Liver (tissue), 9 donors: ENCODE results near the gene EYA4. TPM values are rescaled to one million over a fixed set of nuclear protein-coding genes. Genes with fewer than 3 reads are reported as not detected.

ENCODE experiments used
- DNase-seq: peaks from one replicate; pipeline ENCODE4 v3.0.0-alpha.2; 2017; ENCODE audit warnings: low spot score
- H3K27ac ChIP-seq, 2 donors: one replicate each; pipeline ENCODE4 v1.7.0; 2013; ENCODE audit warnings: inconsistent platforms in 2 of 2, low read length in 2 of 2, control low read depth in 1 of 2, low read depth in 1 of 2, mild to moderate bottlenecking in 1 of 2
- H3K27me3 ChIP-seq, 4 donors: one replicate each; pipeline versions ENCODE4 v1.6.1 to v1.7.0; 2013; ENCODE audit warnings: low read length in 3 of 4, inconsistent platforms in 1 of 4, mild to moderate bottlenecking in 1 of 4, moderate library complexity in 1 of 4; ENCODE audit not compliant: control insufficient read depth in 4 of 4, insufficient read depth in 4 of 4
- H3K36me3 ChIP-seq, 4 donors: one replicate each; pipeline versions ENCODE4 v1.6.1 to v1.7.0; 2013; ENCODE audit warnings: low read length in 3 of 4, mild to moderate bottlenecking in 3 of 4, low read depth in 1 of 4, moderate library complexity in 1 of 4; ENCODE audit not compliant: control insufficient read depth in 4 of 4, insufficient read depth in 3 of 4
- H3K4me1 ChIP-seq, 4 donors: one replicate each; pipeline versions ENCODE4 v1.6.1 to v1.7.0; 2013; ENCODE audit warnings: low read length in 3 of 4, mild to moderate bottlenecking in 3 of 4, moderate library complexity in 1 of 4; ENCODE audit not compliant: control insufficient read depth in 4 of 4, insufficient read depth in 4 of 4
- H3K4me3 ChIP-seq, 3 donors: one replicate each; pipeline versions ENCODE4 v1.6.1 to v1.7.0; 2013; ENCODE audit warnings: low read length in 3 of 3, control low read depth in 1 of 3, low read depth in 1 of 3, mild to moderate bottlenecking in 1 of 3
- H3K9ac ChIP-seq, 2 donors: one replicate each; pipeline ENCODE4 v1.7.0; 2013; ENCODE audit warnings: low read length in 2 of 2, mild to moderate bottlenecking in 2 of 2, moderate library complexity in 2 of 2, control low read depth in 1 of 2, low read depth in 1 of 2
- H3K9me3 ChIP-seq, 4 donors: one replicate each; pipeline versions ENCODE4 v1.6.1 to v1.7.0; 2013; ENCODE audit warnings: low read length in 3 of 4; ENCODE audit not compliant: control insufficient read depth in 4 of 4
- CTCF ChIP-seq: fragments of 150-350 bp; IDR thresholded peaks from 2 replicates; pipeline ENCODE4 v1.5.1; 2017; ENCODE audit warnings: improper control_type of control experiment, low read depth, low read length; ENCODE audit not compliant: missing input control
- EGR1 ChIP-seq, 2 donors: IDR thresholded peaks; 2 replicates each; pipeline ENCODE4 v1.6.1; 2016 to 2018; ENCODE audit warnings: antibody characterized with exemption in 2 of 2, low read depth in 2 of 2
- FOXA1 ChIP-seq: IDR thresholded peaks from 2 replicates; pipeline ENCODE4 v1.6.1; 2016; ENCODE audit warnings: antibody characterized with exemption
- GABPA ChIP-seq, 2 donors: IDR thresholded peaks in 1 of 2; conservative IDR thresholded peaks in 1 of 2; 2 replicates each; pipeline ENCODE4 v1.6.1; 2016; ENCODE audit warnings: antibody characterized with exemption in 2 of 2, mild to moderate bottlenecking in 1 of 2, moderate library complexity in 1 of 2
- HNF4A ChIP-seq, 2 donors: conservative IDR thresholded peaks; 2 replicates each; pipeline ENCODE4 v1.6.1; 2016; ENCODE audit warnings: antibody characterized with exemption in 2 of 2, mild to moderate bottlenecking in 2 of 2
- HNF4G ChIP-seq: IDR thresholded peaks from 2 replicates; pipeline ENCODE4 v1.6.1; 2016; ENCODE audit warnings: antibody characterized with exemption
- JUND ChIP-seq, 2 donors: IDR thresholded peaks; 2 replicates each; pipeline ENCODE4 v1.6.1; 2016; ENCODE audit warnings: antibody characterized with exemption in 2 of 2
- RAD21 ChIP-seq, 2 donors: IDR thresholded peaks; 2 replicates each; pipeline ENCODE4 v1.6.1; 2016; ENCODE audit warnings: antibody characterized with exemption in 2 of 2, mild to moderate bottlenecking in 2 of 2
- REST ChIP-seq: IDR thresholded peaks from 2 replicates; pipeline ENCODE4 v1.6.1; 2016; ENCODE audit warnings: antibody characterized with exemption, mild to moderate bottlenecking
- RXRA ChIP-seq, 2 donors: IDR thresholded peaks; 2 replicates each; pipeline ENCODE4 v1.6.1; 2017 to 2018; ENCODE audit warnings: antibody characterized with exemption in 2 of 2, mild to moderate bottlenecking in 1 of 2
- TAF1 ChIP-seq: conservative IDR thresholded peaks from 2 replicates; pipeline ENCODE4 v1.6.1; 2016; ENCODE audit warnings: antibody characterized with exemption, mild to moderate bottlenecking
- ZBTB33 ChIP-seq: IDR thresholded peaks from 2 replicates; pipeline ENCODE4 v1.6.1; 2016; ENCODE audit warnings: antibody characterized with exemption
- WGBS: extraction: QIAGEN DNeasy Blood & Tissue Kit; methylation state at CpG from one replicate; pipeline ENCODE4 v1.1.7; 2013; 5-methylcytosine and 5-hydroxymethylcytosine counted together
- polyA plus RNA-seq, 2 donors: library from polyadenylated mRNA; stranded (reverse) in 1 of 2; unstranded in 1 of 2; fragments of 200-250 nt in 1 of 2; fragments of >200 nt in 1 of 2; fragmentation: Nextera tagmentation in 1 of 2; extraction: Ambion mirVana in 1 of 2; gene quantifications; one replicate each; pipeline versions ENCODE4 v1.2.1 to v1.2.3, GENCODE V29; 2013 to 2015
- total RNA-seq, 2 donors: library from RNA; depleted of rRNA; stranded (reverse); fragments of >200 nt; gene quantifications; one replicate each; pipeline ENCODE4 v1.2.3, GENCODE V29; 2014
- TF ChIP-seq, protein P1 (sequence below): IDR thresholded peaks from 2 replicates; pipeline ENCODE4 v1.6.1; 2016; ENCODE audit warnings: antibody characterized with exemption
- donor health status: healthy.
- donor health status: healthy.
- donor health status: healthy.
- donor health status: healthy.
- donor health status: healthy.

EYA4 gene
- total and polyA plus RNA-seq, 4 donors = 0.05 to 0.50 TPM; not detected in 2

DNA sequence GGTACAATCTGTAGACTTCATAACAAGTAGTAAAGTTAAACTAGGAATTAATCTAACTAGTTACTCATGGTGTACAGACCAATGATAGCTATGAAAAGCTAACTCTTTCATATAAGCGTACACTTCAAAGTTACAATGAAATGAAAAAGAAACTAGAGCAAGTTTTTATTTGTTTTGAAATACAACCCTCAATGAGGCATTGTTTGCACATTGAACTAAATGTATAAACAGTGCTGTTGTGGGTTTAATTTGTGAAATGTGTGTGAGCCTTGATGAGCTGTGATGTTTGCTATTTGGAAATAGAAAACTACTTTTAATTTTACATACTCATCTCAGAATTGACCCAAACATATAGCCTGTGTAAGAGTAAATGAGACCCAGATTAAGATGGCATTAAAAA, 11.1 kb upstream of the EYA4 start:
- Histone ChIP-seq H3K27ac (no peak overlapping the region), H3K9me3 (peaks cover 0 to 2% (median 0%) of the 10 kb centered on the region in 4 donors), H3K27me3 (no peaks in the 10 kb centered on the region), H3K9ac (no peak overlapping the region), H3K36me3 (no peaks in the 10 kb centered on the region), H3K4me1 (peaks cover 0 to 8% (median under 1%) of the 10 kb centered on the region in 4 donors), H3K4me3 (no peak overlapping the region)
- DNase-seq = no peak
- TF ChIP-seq RXRA (IDR thresholded peaks at IDR 0.05) = no peak
- TF ChIP-seq, protein P1, sequence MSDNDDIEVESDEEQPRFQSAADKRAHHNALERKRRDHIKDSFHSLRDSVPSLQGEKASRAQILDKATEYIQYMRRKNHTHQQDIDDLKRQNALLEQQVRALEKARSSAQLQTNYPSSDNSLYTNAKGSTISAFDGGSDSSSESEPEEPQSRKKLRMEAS = no peak
- TF ChIP-seq ZBTB33 = no peak
- no peak for TF ChIP-seq HNF4G
- TF ChIP-seq RAD21 (IDR thresholded peaks at IDR 0.05) = no peak
- no peak for TF ChIP-seq HNF4A (conservative IDR thresholded peaks at IDR 0.05)
- no peak for TF ChIP-seq EGR1 (IDR thresholded peaks at IDR 0.05; ENCODE audit: low read depth in 2 of 2)
- TF ChIP-seq TAF1 = no peak
- TF ChIP-seq CTCF = no peak
- TF ChIP-seq JUND (IDR thresholded peaks at IDR 0.05) = no peak
- no peak for TF ChIP-seq REST
- no peak for TF ChIP-seq GABPA (IDR thresholded peaks at IDR 0.05 in 1 of 2, conservative IDR thresholded peaks at IDR 0.05 in 1 of 2)
- no peak for TF ChIP-seq FOXA1
- WGBS = 63% methylated on average over 1 of the region's 1 CpG

GRCh38 chr6:133235221-133235620, 5.9 kb upstream of the EYA4 start:
- 72% methylated on average over 1 of the region's 1 CpG for WGBS
- H3K9me3 ChIP-seq = peaks cover 0 to 2% (median 0%) of the 10 kb centered on the region in 4 donors
- no peak overlapping the region for H3K4me3 ChIP-seq

More at GRCh38 chr6:133235221-133235620, 5.9 kb upstream of the EYA4 start:
- H3K27me3 ChIP-seq = peaks cover 0 to 4% (median under 1%) of the 10 kb centered on the region in 4 donors
- no peak for TF ChIP-seq RXRA (IDR thresholded peaks at IDR 0.05)
- DNase-seq = no peak
- no peaks in the 10 kb centered on the region for H3K4me1 ChIP-seq
- no peak overlapping the region for H3K9ac ChIP-seq
- no peaks in the 10 kb centered on the region for H3K36me3 ChIP-seq
- H3K27ac ChIP-seq = no peak overlapping the region
